Small intestine (tissue), 7 donors: ENCODE measurements around the gene SEMA5A. TPM values are rescaled to one million over a fixed set of nuclear protein-coding genes. Genes with fewer than 3 reads are reported as not detected.

Source experiments
- DNase-seq, 2 donors: peaks; one replicate each; pipeline versions ENCODE4 v3.0.0 to v3.0.0-alpha.2; 2013
- FAIRE-seq: peaks from 2 replicates; lab custom pipeline; 2012; peaks lifted over from hg19 to GRCh38; lab: Jason Lieb, UNC
- H3K27ac ChIP-seq, 3 donors: one replicate each; pipeline ENCODE4 v1.5.1; 2013; ENCODE audit warnings: low read length in 2 of 3, mild to moderate bottlenecking in 2 of 3, control low read depth in 1 of 3, inconsistent platforms in 1 of 3, low read depth in 1 of 3, moderate library complexity in 1 of 3
- H3K27me3 ChIP-seq, 3 donors: one replicate each; pipeline ENCODE4 v1.6.1; 2013; ENCODE audit warnings: low read length in 3 of 3, inconsistent platforms in 1 of 3; ENCODE audit not compliant: control insufficient read depth in 3 of 3, insufficient read depth in 3 of 3
- H3K36me3 ChIP-seq, 3 donors: one replicate each; pipeline ENCODE4 v1.6.1; 2013; ENCODE audit warnings: low read length in 3 of 3, inconsistent platforms in 1 of 3, low read depth in 1 of 3, mild to moderate bottlenecking in 1 of 3, moderate library complexity in 1 of 3; ENCODE audit not compliant: control insufficient read depth in 3 of 3, insufficient read depth in 2 of 3
- H3K4me1 ChIP-seq, 3 donors: one replicate each; pipeline ENCODE4 v1.6.1; 2013; ENCODE audit warnings: low read length in 2 of 3, inconsistent platforms in 1 of 3, low read depth in 1 of 3, mild to moderate bottlenecking in 1 of 3, moderate library complexity in 1 of 3; ENCODE audit not compliant: control insufficient read depth in 3 of 3, insufficient read depth in 2 of 3
- H3K4me3 ChIP-seq, 3 donors: one replicate each; pipeline ENCODE4 v1.5.1; 2013; ENCODE audit warnings: low read length in 3 of 3, control low read depth in 1 of 3, inconsistent platforms in 1 of 3, low read depth in 1 of 3, mild to moderate bottlenecking in 1 of 3, moderate library complexity in 1 of 3
- H3K9me3 ChIP-seq, 2 donors: one replicate each; pipeline ENCODE4 v1.6.1; 2013; ENCODE audit warnings: low read depth in 1 of 2, low read length in 1 of 2; ENCODE audit not compliant: control insufficient read depth in 2 of 2, insufficient read depth in 1 of 2
- WGBS, 3 donors: extraction: QIAGEN DNeasy Blood & Tissue Kit; methylation state at CpG; one replicate each; pipeline ENCODE4 v1.1.7; 2013; 5-methylcytosine and 5-hydroxymethylcytosine counted together
- polyA plus RNA-seq, 4 donors: library from polyadenylated mRNA; stranded (reverse) in 3 of 4; unstranded in 1 of 4; fragments of 200-250 nt in 3 of 4; fragments of 120-200 nt in 1 of 4; gene quantifications; one replicate each; pipeline versions ENCODE4 v1.2.1 to v1.2.3, GENCODE V29; 2013
- donor health status: healthy with polysubstance abuse.
- donor health status: control.
- donor health status: control.
- donor health status: Bipolar disorder and iron deficiency.
- donor health status: healthy.

SEMA5A gene
- polyA plus RNA-seq, 4 donors, result 0.45 to 11.1 (median 1.2) TPM

- H3K4me3 ChIP-seq, result no peak overlapping the region
- H3K4me1 ChIP-seq, result peaks cover 0 to 3% (median 0%) of the 10 kb centered on the region in 3 donors
- no peak overlapping the region for H3K27ac ChIP-seq
- 6 to 51% (median 29%) methylated on average over 3 of the region's 3 CpGs for WGBS, 3 donors
- H3K9me3 ChIP-seq, result no peaks in the 10 kb centered on the region
- no peaks in the 10 kb centered on the region for H3K27me3 ChIP-seq
- peak; percentile 52 to 68 for DNase-seq
- H3K36me3 ChIP-seq, result no peaks in the 10 kb centered on the region
- FAIRE-seq, result no peak
These were observed 30.4 kb downstream of the SEMA5A start for GRCh38 chr5:9515436-9515835.

GRCh38 chr5:9514968-9515367, 30.9 kb downstream of the SEMA5A start:
- H3K4me3 ChIP-seq, result no peak overlapping the region
- H3K36me3 ChIP-seq, result no peaks in the 10 kb centered on the region
- peaks cover 0 to 3% (median 0%) of the 10 kb centered on the region in 3 donors for H3K4me1 ChIP-seq
- no peaks in the 10 kb centered on the region for H3K27me3 ChIP-seq
- H3K9me3 ChIP-seq, result no peaks in the 10 kb centered on the region
- no peak for DNase-seq
- 66 to 77% (median 75%) methylated on average over 2 of the region's 2 CpGs for WGBS, 3 donors
- FAIRE-seq, result no peak
- H3K27ac ChIP-seq, result no peak overlapping the region

- FAIRE-seq, result no peak
- Histone ChIP-seq H3K4me1 (peaks cover 0 to 3% (median 0%) of the 10 kb centered on the region in 3 donors), H3K4me3 (no peak overlapping the region), H3K36me3 (no peaks in the 10 kb centered on the region), H3K27ac (no peak overlapping the region), H3K9me3 (no peaks in the 10 kb centered on the region), H3K27me3 (no peaks in the 10 kb centered on the region)
- no peak for DNase-seq
- WGBS, 3 donors, result 53 to 63% (median 57%) methylated on average over 4 of the region's 4 CpGs
These were observed 32.0 kb downstream of the SEMA5A start for GRCh38 chr5:9513827-9514226.

GRCh38 chr5:9512457-9512856, 33.4 kb downstream of the SEMA5A start:
- DNase-seq (no peak), FAIRE-seq (no peak)
- Histone ChIP-seq H3K36me3 (no peaks in the 10 kb centered on the region), H3K27ac (no peak overlapping the region), H3K27me3 (no peaks in the 10 kb centered on the region), H3K9me3 (no peaks in the 10 kb centered on the region), H3K4me3 (no peak overlapping the region), H3K4me1 (peaks cover 0 to 3% (median 0%) of the 10 kb centered on the region in 3 donors)
- 61 to 86% (median 77%) methylated on average over 4 of the region's 4 CpGs for WGBS, 3 donors

GRCh38 chr5:9507974-9508373, 37.9 kb downstream of the SEMA5A start:
- Histone ChIP-seq H3K27me3 (no peaks in the 10 kb centered on the region), H3K36me3 (no peaks in the 10 kb centered on the region), H3K27ac (no peak overlapping the region), H3K4me1 (no peaks in the 10 kb centered on the region), H3K9me3 (no peaks in the 10 kb centered on the region), H3K4me3 (no peak overlapping the region)
- FAIRE-seq (no peak), DNase-seq (no peak)
- WGBS, 3 donors, result 78 to 86% (median 84%) methylated on average over 6 of the region's 6 CpGs

- H3K9me3 ChIP-seq, result no peaks in the 10 kb centered on the region
- H3K4me1 ChIP-seq, result no peaks in the 10 kb centered on the region
- DNase-seq (no peak), FAIRE-seq (no peak)
- 80 to 89% (median 83%) methylated on average over 2 of the region's 2 CpGs for WGBS, 3 donors
- no peak overlapping the region for H3K4me3 ChIP-seq
- H3K36me3 ChIP-seq, result no peaks in the 10 kb centered on the region
- H3K27me3 ChIP-seq, result no peaks in the 10 kb centered on the region
- no peak overlapping the region for H3K27ac ChIP-seq
These were observed 40.6 kb downstream of the SEMA5A start for GRCh38 chr5:9505225-9505624.

GRCh38 chr5:9502864-9503263, 43.0 kb downstream of the SEMA5A start:
- H3K27me3 ChIP-seq, result no peaks in the 10 kb centered on the region
- FAIRE-seq (no peak), DNase-seq (no peak)
- no peak overlapping the region for H3K27ac ChIP-seq
- no peaks in the 10 kb centered on the region for H3K4me1 ChIP-seq
- no peak overlapping the region for H3K4me3 ChIP-seq
- 90 to 100% (median 98%) methylated on average over 1 of the region's 1 CpG for WGBS, 3 donors
- H3K36me3 ChIP-seq, result no peaks in the 10 kb centered on the region
- no peaks in the 10 kb centered on the region for H3K9me3 ChIP-seq

GRCh38 chr5:9502050-9502834, 43.6 kb downstream of the SEMA5A start:
- Histone ChIP-seq H3K4me3 (no peak overlapping the region), H3K36me3 (no peaks in the 10 kb centered on the region), H3K4me1 (no peaks in the 10 kb centered on the region), H3K9me3 (no peaks in the 10 kb centered on the region), H3K27me3 (no peaks in the 10 kb centered on the region), H3K27ac (no peak overlapping the region)
- FAIRE-seq, result no peak
- WGBS, 3 donors, result 71 to 96% (median 82%) methylated on average over 4 of the region's 4 CpGs
- DNase-seq, result no peak
